MCF 10A (cell line): Measurements from ENCODE around the gene SPRR5. TPM values are rescaled to one million over a fixed set of nuclear protein-coding genes. Genes with fewer than 3 reads are reported as not detected.

Experiments
- BruUV-seq: library from RNA; stranded (reverse); fragments of 400-500 nt; replicated peaks from 2 replicates; lab custom pipeline; 2021; lab: Mats Ljungman, UMichigan
- CTCF ChIA-PET: fragments of 300-600 bp; sonication (Branson Sonifier 250); formaldehyde crosslinking; extraction: SDS; loops from one replicate; lab custom pipeline; 2021; ENCODE audit warnings: antibody characterized with exemption, inconsistent platforms; lab: Yijun Ruan, JAX
- POLR2A ChIA-PET: fragments of 300-600, 350-650 bp; sonication (Branson Sonifier 250); formaldehyde crosslinking; extraction: SDS; loops from one replicate; lab custom pipeline; 2020; ENCODE audit warnings: antibody characterized with exemption, inconsistent platforms; lab: Yijun Ruan, JAX
- DNase-seq: peaks from one replicate; pipeline ENCODE4 v3.0.0-alpha.2; 2018; ENCODE audit not compliant: unreplicated experiment
- H3K27ac Mint-ChIP-seq: one replicate; pipeline ENCODE4 v1.8.0; 2022; ENCODE audit warnings: mild to moderate bottlenecking, low read depth, mixed read lengths; ENCODE audit not compliant: unreplicated experiment
- H3K27me3 Mint-ChIP-seq: one replicate; pipeline ENCODE4 v1.8.0; 2022; ENCODE audit warnings: mixed read lengths; ENCODE audit not compliant: insufficient read depth, unreplicated experiment
- H3K36me3 Mint-ChIP-seq: one replicate; pipeline ENCODE4 v1.8.0; 2022; ENCODE audit warnings: mild to moderate bottlenecking, moderate library complexity, mixed read lengths; ENCODE audit not compliant: insufficient read depth, unreplicated experiment
- H3K4me1 Mint-ChIP-seq: one replicate; pipeline ENCODE4 v1.8.0; 2022; ENCODE audit warnings: mixed read lengths; ENCODE audit not compliant: insufficient read depth, unreplicated experiment
- H3K4me3 Mint-ChIP-seq: one replicate; pipeline ENCODE4 v1.8.0; 2022; ENCODE audit warnings: mild to moderate bottlenecking, moderate library complexity, mixed read lengths; ENCODE audit not compliant: unreplicated experiment
- H3K9me3 Mint-ChIP-seq: one replicate; pipeline ENCODE4 v1.8.0; 2022; ENCODE audit warnings: mixed read lengths; ENCODE audit not compliant: unreplicated experiment
- CTCF ChIP-seq: fragments of 200-600 bp; IDR thresholded peaks from one replicate; pipeline ENCODE4 v1.8.0; 2022; ENCODE audit warnings: antibody characterized with exemption, mild to moderate bottlenecking; ENCODE audit not compliant: unreplicated experiment
- intact Hi-C: fragments of 100-400 bp; cut with micrococcal nuclease; formaldehyde crosslinking; loops from 2 replicates; pipeline ENCODE4 v1.14.1; 2022
- total RNA-seq: library from RNA; stranded (reverse); gene quantifications from 2 replicates; pipeline ENCODE4 v1.2.3, GENCODE V29; 2022

The SPRR5 gene
- total RNA-seq, 1 experiment from 2014 or later: not detected

- no TSS peak for BruUV-seq
Observed at GRCh38 chr1:152962876-152963415, 15.9 kb downstream of the SPRR5 start.

GRCh38 chr1:152964536-152964935 is 17.5 kb downstream of the SPRR5 start:
- no peaks in the 10 kb centered on the region for H3K9me3 Mint-ChIP-seq
- no peak for DNase-seq
- CTCF ChIA-PET: interaction anchor here (1.0 to 1.4 kb wide), 3 partner anchors 10 to 68 kb away, joined by 3 to 5 read pairs (median 4); no protein-coding TSS in a partner anchor
- H3K27ac Mint-ChIP-seq: no peak overlapping the region
- no peaks in the 10 kb centered on the region for H3K27me3 Mint-ChIP-seq
- no peak for TF ChIP-seq CTCF
- POLR2A ChIA-PET: interaction anchor here (0.9 to 2.1 kb wide), 4 partner anchors 9 to 31 kb away, joined by 3 to 13 read pairs (median 4); no protein-coding TSS in a partner anchor
- no peaks in the 10 kb centered on the region for H3K36me3 Mint-ChIP-seq
- H3K4me3 Mint-ChIP-seq: no peak overlapping the region
- no TSS peak for BruUV-seq
- intact Hi-C loops: no loop called here
- H3K4me1 Mint-ChIP-seq: peaks cover 11% of the 10 kb centered on the region

More at GRCh38 chr1:152962876-152963415, 15.9 kb downstream of the SPRR5 start:
- ChIA-PET POLR2A (interaction anchor here (0.7 to 1.0 kb wide), 3 partner anchors 10 to 23 kb away, joined by 3 read pairs; no protein-coding TSS in a partner anchor), CTCF (interaction anchor here (1.6 kb wide), 2 partner anchors 90 to 230 kb away, joined by 4 to 5 read pairs; no protein-coding TSS in a partner anchor)
- DNase-seq: no peak
- H3K27me3 Mint-ChIP-seq: no peaks in the 10 kb centered on the region
- peaks cover 11% of the 10 kb centered on the region for H3K4me1 Mint-ChIP-seq
- no peaks in the 10 kb centered on the region for H3K9me3 Mint-ChIP-seq
- H3K4me3 Mint-ChIP-seq: no peak overlapping the region
- H3K36me3 Mint-ChIP-seq: no peaks in the 10 kb centered on the region
- intact Hi-C loops: no loop called here
- H3K27ac Mint-ChIP-seq: no peak overlapping the region
- TF ChIP-seq CTCF: no peak

- no peak for DNase-seq
- no peak for TF ChIP-seq CTCF
- POLR2A ChIA-PET: interaction anchor here (2.1 to 3.6 kb wide), 2 partner anchors 11 to 33 kb away, joined by 13 to 15 read pairs; no protein-coding TSS in a partner anchor
- no peaks in the 10 kb centered on the region for H3K36me3 Mint-ChIP-seq
- no peak overlapping the region for H3K27ac Mint-ChIP-seq
- H3K9me3 Mint-ChIP-seq: no peaks in the 10 kb centered on the region
- BruUV-seq: no TSS peak
- H3K27me3 Mint-ChIP-seq: no peaks in the 10 kb centered on the region
- no peak overlapping the region for H3K4me3 Mint-ChIP-seq
- CTCF ChIA-PET: interaction anchor here (1.0 kb wide), 1 partner anchor 67 kb away, joined by 5 read pairs; no protein-coding TSS in a partner anchor
- peaks cover 6% of the 10 kb centered on the region for H3K4me1 Mint-ChIP-seq
- intact Hi-C loops: no loop called here
Observed at GRCh38 chr1:152965853-152966252, 18.8 kb downstream of the SPRR5 start.

GRCh38 chr1:152967201-152967600 is 20.2 kb downstream of the SPRR5 start:
- peak; percentile 87 for DNase-seq
- Mint-ChIP-seq H3K27me3 (no peaks in the 10 kb centered on the region), H3K4me3 (no peak overlapping the region), H3K9me3 (no peaks in the 10 kb centered on the region), H3K4me1 (peaks cover 11% of the 10 kb centered on the region), H3K27ac (peak overlapping the region; percentile 9), H3K36me3 (no peaks in the 10 kb centered on the region)
- no peak for TF ChIP-seq CTCF
- intact Hi-C loops: no loop called here
- no TSS peak for BruUV-seq
- ChIA-PET POLR2A (interaction anchor here (0.7 to 3.6 kb wide), 12 partner anchors 8 to 226 kb away, joined by 3 to 30 read pairs (median 4); partner anchors contain the start of gene SPRR1A), CTCF (interaction anchor here (0.6 to 3.1 kb wide), 12 partner anchors 12 to 258 kb away, joined by 3 to 20 read pairs (median 4); no protein-coding TSS in a partner anchor)
